Measurements from ENCODE around the gene FGF12. TPM values are rescaled to one million over a fixed set of nuclear protein-coding genes. Genes with fewer than 3 reads are reported as not detected.

The FGF12 gene
- total RNA-seq, 1 experiment from 2014 or later = 0.07 TPM

- TF ChIP-seq EZH2phosphoT487 (IDR thresholded peaks at IDR 0.05; ENCODE audit: borderline replicate concordance) (no peak), MAX (IDR thresholded peaks at IDR 0.05) (no peak), EZH2 (IDR thresholded peaks at IDR 0.05) (no peak), ZFX (IDR thresholded peaks at IDR 0.05) (no peak), ZBTB33 (IDR thresholded peaks at IDR 0.05; ENCODE audit: extremely low read depth, insufficient replicate concordance, low read length) (no peak), CBX3 (IDR thresholded peaks at IDR 0.05; ENCODE audit: low read depth) (no peak), TCF7L2 (IDR thresholded peaks at IDR 0.05; ENCODE audit: borderline replicate concordance, extremely low read depth, insufficient read depth, insufficient read length) (no peak)
- CTCF ChIA-PET = no interaction called here
- POLR2A ChIA-PET = no interaction called here
- BruUV-seq (replicated peaks) = no TSS peak
- Histone ChIP-seq H4K20me1 (ENCODE audit: insufficient read depth) (no peaks in the 10 kb centered on the region), H3K4me2 (ENCODE audit: low read length) (no peak overlapping the region), H3K36me3 (ENCODE audit: control insufficient read depth in 1 of 2, insufficient read depth in 2 of 2, low read length in 2 of 2) (no peaks in the 10 kb centered on the region), H3K4me1 (ENCODE audit: control insufficient read depth in 1 of 2, insufficient read depth in 2 of 2, low read length in 2 of 2) (no peaks in the 10 kb centered on the region), H3K27me3 (ENCODE audit: insufficient read depth, low read length) (peaks cover 38% of the 10 kb centered on the region), H2AFZ (ENCODE audit: low read depth, low read length, poor library complexity, severe bottlenecking) (no peak overlapping the region), H3K9me2 (ENCODE audit: insufficient read depth) (no peaks in the 10 kb centered on the region), H3K9me3 (ENCODE audit: control insufficient read depth in 1 of 2, insufficient read depth in 1 of 2, low read depth in 1 of 2, low read length in 2 of 2) (no peaks in the 10 kb centered on the region), H3K27ac (ENCODE audit: low read depth, low read length) (no peak overlapping the region), H3K9ac (ENCODE audit: low read length) (no peak overlapping the region), H3K4me3 (replicated peaks in 1 of 2; ENCODE audit: low read depth in 1 of 2, low read length in 2 of 2) (no peak overlapping the region), H3K79me2 (ENCODE audit: insufficient read depth, low read length) (no peaks in the 10 kb centered on the region)
- ATAC-seq (no peak), DNase-seq (ENCODE audit: low read depth, low spot score) (no peak)
- RAD21 ChIA-PET (ENCODE audit: low non-redundant PET in 1 of 2, low total read pairs in 2 of 2, uncharacterized antibody in 2 of 2, unreplicated experiment in 2 of 2) = no interaction called here
- intact Hi-C loops (cut with micrococcal nuclease) = no loop called here
Measured at GRCh38 chr3:192273697-192274010, 453.7 kb downstream of the FGF12 start.

- Histone ChIP-seq H2AFZ (ENCODE audit: low read depth, low read length, poor library complexity, severe bottlenecking) (no peak overlapping the region), H4K20me1 (ENCODE audit: insufficient read depth) (no peaks in the 10 kb centered on the region), H3K36me3 (ENCODE audit: control insufficient read depth in 1 of 2, insufficient read depth in 2 of 2, low read length in 2 of 2) (no peaks in the 10 kb centered on the region), H3K4me1 (ENCODE audit: control insufficient read depth in 1 of 2, insufficient read depth in 2 of 2, low read length in 2 of 2) (no peaks in the 10 kb centered on the region), H3K9me2 (ENCODE audit: insufficient read depth) (no peaks in the 10 kb centered on the region), H3K9me3 (ENCODE audit: control insufficient read depth in 1 of 2, insufficient read depth in 1 of 2, low read depth in 1 of 2, low read length in 2 of 2) (no peaks in the 10 kb centered on the region), H3K9ac (ENCODE audit: low read length) (no peak overlapping the region), H3K4me2 (ENCODE audit: low read length) (no peak overlapping the region), H3K27ac (ENCODE audit: low read depth, low read length) (no peak overlapping the region), H3K27me3 (ENCODE audit: insufficient read depth, low read length) (peaks cover 36% of the 10 kb centered on the region), H3K79me2 (ENCODE audit: insufficient read depth, low read length) (no peaks in the 10 kb centered on the region), H3K4me3 (replicated peaks in 1 of 2; ENCODE audit: low read depth in 1 of 2, low read length in 2 of 2) (no peak overlapping the region)
- RAD21 ChIA-PET (ENCODE audit: low non-redundant PET in 1 of 2, low total read pairs in 2 of 2, uncharacterized antibody in 2 of 2, unreplicated experiment in 2 of 2) = no interaction called here
- intact Hi-C loops (cut with micrococcal nuclease) = no loop called here
- CTCF ChIA-PET = no interaction called here
- no peak for DNase-seq (ENCODE audit: low read depth, low spot score)
- BruUV-seq (replicated peaks) = no TSS peak
- POLR2A ChIA-PET = no interaction called here
- ATAC-seq = no peak
- no peak for TF ChIP-seq ZFX (IDR thresholded peaks at IDR 0.05)
- no peak for TF ChIP-seq ZNF274 (IDR thresholded peaks at IDR 0.05; ENCODE audit: low read depth, low read length)
- no peak for TF ChIP-seq SRF (IDR thresholded peaks at IDR 0.05; ENCODE audit: low read depth)
- TF ChIP-seq JUND (IDR thresholded peaks at IDR 0.05) = no peak
- no peak for TF ChIP-seq CEBPB (IDR thresholded peaks at IDR 0.05; ENCODE audit: low read depth)
- TF ChIP-seq MAX (IDR thresholded peaks at IDR 0.05) = no peak
- TF ChIP-seq EGR1 (IDR thresholded peaks at IDR 0.05; ENCODE audit: low read depth) = no peak
- no peak for TF ChIP-seq ELF1 (IDR thresholded peaks at IDR 0.05; ENCODE audit: borderline replicate concordance, low read depth)
- TF ChIP-seq CBX3 (IDR thresholded peaks at IDR 0.05; ENCODE audit: low read depth) = no peak
- no peak for TF ChIP-seq SIN3A (IDR thresholded peaks at IDR 0.05; ENCODE audit: low read depth)
- TF ChIP-seq ZBTB33 (IDR thresholded peaks at IDR 0.05; ENCODE audit: extremely low read depth, insufficient replicate concordance, low read length) = no peak
- no peak for TF ChIP-seq TCF7L2 (IDR thresholded peaks at IDR 0.05; ENCODE audit: borderline replicate concordance, extremely low read depth, insufficient read depth, insufficient read length)
- no peak for TF ChIP-seq EZH2 (IDR thresholded peaks at IDR 0.05)
- no peak for TF ChIP-seq RAD21 (IDR thresholded peaks at IDR 0.05; ENCODE audit: low read depth)
- no peak for TF ChIP-seq YY1 (IDR thresholded peaks at IDR 0.05; ENCODE audit: extremely low read depth, insufficient replicate concordance, low read depth, low read length)
Measured at GRCh38 chr3:192273001-192273696, 454.2 kb downstream of the FGF12 start.
